Kidney capillary endothelial cell (primary cell): ENCODE measurements around the gene TAS2R31.
"Not testable (repeated sequence)": the region's sequence is repeated elsewhere in the genome, so short reads cannot be mapped to it uniquely, and the experiment has no call there.

Experiments
- DNase-seq: peaks from one replicate; pipeline ENCODE4 v3.0.0-alpha.2; 2018; ENCODE audit warnings: low spot score

The TAS2R31 gene, protein sequence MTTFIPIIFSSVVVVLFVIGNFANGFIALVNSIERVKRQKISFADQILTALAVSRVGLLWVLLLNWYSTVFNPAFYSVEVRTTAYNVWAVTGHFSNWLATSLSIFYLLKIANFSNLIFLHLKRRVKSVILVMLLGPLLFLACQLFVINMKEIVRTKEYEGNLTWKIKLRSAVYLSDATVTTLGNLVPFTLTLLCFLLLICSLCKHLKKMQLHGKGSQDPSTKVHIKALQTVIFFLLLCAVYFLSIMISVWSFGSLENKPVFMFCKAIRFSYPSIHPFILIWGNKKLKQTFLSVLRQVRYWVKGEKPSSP

DNA sequence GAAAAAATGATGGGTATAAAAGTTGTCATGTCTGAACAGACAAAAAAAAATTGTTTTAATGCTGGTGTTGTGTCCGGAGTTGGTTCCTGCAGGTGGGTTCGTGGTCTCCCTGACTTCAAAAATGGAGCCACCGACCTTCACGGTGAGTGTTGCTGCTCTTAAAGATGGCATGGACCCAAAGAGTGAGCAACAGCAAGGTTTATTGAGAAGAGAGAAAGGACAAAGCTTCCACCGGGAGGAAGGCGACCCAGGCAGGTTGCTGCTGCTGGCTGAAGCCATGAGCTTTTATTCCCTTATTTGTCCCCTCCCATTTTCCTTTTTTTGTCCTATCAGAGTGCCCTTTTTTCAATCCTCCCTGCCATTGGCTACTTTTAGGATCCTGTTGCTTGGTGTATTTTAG is at the start of gene TAS2R31:
TAS2R31 (minus strand) TSS at position 101 of the 400 bp plus-strand sequence; CDS start at position 29, 72 bp downstream.
- no peak for DNase-seq

DNA sequence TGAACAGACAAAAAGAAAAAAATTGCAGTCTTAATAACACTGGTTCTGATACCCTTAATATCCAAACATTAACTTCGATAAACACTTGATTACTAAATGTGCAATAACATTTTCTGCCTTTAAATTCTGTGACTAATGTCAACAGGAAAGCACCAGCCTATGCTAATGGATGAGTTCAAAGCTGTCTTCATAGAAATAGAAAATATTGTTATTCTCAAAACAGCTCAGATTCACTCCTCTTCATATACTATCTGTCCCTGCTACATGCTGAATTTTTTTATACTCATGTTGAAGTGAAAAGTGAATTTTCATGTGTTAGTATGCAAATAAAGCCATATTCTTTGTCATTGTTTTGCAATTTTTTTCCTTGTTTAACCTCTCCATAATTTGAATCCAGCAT is 47.0 kb upstream of the TAS2R31 start:
- no peak for DNase-seq

DNA sequence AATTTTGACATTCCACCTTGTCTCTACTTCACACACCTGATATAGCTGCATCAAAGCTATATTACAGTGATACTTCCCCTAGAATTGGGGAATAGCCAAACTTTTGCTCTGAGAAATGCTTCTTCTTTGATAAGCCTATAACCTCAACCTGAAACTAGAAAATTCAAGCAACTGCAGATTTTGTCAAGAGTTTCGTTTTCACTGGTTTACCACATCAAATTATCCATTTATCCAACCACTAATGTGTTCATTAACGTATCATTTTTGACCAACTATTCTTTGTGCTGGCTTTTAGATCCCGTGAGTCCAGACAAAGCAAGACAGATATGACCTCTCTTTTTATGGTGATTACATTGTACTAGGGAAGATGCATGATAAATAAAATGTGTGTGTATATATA is 44.4 kb upstream of the TAS2R31 start:
- DNase-seq, result no peak

DNA sequence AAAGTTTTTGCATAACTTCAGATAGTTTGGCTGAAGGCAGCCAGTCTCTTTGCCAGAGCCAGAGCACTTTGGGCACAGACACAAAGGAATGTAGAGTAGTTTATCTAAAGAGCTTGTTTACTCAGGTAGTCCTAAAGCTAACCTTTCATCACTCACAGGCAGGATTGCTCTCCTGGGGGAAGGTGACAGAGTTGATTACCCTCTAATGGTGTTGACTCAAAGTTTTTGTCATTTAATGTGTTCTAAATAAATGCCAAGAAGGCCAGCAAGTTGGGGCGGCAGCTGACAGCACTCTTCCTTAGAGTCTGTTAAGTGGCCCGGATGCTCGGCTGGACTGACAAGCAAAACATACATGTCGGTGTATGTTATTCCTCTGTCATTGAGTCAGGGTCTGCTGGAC is 40.2 kb upstream of the TAS2R31 start:
- no peak for DNase-seq

DNA sequence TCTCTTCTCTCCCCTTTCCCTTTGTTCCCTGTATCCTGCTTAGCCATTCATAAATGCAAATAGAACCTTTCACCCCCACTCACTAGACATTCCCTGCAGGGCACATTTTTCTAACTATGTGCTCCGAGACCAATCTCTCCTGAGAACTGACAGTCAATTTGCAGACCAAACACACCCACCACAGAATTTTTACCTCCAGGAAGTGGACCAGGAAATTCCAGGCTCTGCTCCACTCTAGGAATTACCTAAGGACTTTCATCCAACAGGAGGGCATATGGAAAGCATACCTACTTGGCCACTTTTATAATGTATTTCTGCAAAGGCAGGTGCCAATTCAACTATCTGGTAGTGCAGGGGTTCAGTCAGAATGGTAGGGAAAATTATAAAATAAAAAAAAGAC is 39.8 kb upstream of the TAS2R31 start:
- no peak for DNase-seq

DNA sequence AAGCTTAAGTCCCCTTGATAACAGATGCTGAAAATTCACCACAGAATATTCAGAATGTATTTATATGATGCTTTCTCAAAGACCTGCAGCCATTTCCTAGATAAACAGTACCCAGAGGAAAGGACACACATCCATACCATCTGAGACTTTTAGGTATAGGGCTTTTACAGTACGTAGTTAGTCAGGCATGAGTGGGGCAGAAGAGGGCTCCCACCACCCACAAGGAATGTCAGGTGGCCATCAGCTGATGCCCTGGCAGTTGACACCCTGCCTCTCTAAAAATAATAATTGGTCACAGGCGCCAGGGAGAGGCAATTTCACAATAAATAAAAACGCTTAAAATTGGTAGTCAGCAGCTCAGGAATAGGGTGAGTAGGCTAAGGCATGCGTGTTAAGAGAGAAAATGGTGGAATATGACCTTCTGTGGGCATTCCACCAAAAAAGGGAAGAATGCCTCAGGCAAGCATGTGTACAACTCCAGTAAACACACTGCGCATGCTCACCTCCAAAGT is 38.7 kb upstream of the TAS2R31 start:
- no peak for DNase-seq

DNA sequence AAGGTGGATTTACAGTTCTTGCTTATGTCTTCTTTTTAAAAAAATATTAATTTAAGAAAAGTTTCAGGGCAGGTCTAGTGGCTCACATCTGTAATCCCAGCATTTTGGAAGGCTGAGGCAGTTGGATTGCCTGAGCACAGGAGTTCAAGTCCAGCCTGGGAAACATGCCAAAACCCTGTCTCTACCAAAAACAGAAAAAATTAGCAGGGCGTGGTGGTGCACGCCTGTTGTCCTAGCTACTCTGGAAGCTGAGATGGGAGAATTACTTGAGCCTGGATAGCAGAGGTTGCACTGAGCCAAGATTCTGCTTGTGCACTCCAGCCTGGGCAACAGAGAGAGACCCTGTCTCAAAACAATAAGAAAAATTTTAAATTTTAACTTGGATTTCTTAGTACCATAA is 36.3 kb upstream of the TAS2R31 start:
- DNase-seq, result no peak

DNA sequence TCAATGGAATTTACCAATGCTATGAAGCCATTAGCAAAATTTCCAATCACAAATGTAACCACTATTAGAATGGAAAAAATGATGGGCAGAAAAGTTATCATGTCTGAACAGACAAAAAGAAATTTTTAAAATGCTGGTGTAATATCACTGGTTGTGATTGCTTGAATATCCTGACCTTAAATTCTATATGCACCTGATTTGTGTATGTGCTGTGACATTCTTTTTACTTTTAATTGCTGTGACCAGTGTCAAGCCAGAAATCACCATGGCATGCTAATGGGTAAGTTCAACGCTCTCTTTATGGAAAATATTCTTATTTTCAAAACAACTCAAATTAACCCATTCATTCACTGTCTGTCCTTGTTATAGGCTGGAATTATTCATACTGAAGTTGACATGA is 31.0 kb upstream of the TAS2R31 start, which contains the start of gene TAS2R46:
TAS2R46 (minus strand) TSS at position 101 of the 400 bp plus-strand sequence; CDS start at position 101, 0 bp downstream.
- not testable (repeated sequence) for DNase-seq

DNA sequence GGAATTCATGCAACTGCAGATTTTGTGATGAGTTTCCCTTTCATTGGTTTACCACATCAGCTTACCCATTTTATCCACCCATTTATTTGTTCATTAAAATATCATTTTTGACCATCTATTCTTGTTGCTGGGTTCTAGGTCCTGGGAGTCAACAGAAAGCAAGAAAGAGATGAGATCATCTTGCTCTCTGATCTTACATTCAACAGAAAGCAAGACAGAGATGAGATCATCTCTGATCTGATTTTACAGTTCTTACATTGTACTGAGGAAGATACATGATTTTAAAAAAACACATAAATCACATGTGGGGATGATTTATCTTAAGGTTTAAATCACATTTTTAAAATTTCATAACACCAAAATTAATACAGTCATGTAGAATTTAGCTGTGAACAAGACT is 28.6 kb upstream of the TAS2R31 start:
- no peak for DNase-seq

DNA sequence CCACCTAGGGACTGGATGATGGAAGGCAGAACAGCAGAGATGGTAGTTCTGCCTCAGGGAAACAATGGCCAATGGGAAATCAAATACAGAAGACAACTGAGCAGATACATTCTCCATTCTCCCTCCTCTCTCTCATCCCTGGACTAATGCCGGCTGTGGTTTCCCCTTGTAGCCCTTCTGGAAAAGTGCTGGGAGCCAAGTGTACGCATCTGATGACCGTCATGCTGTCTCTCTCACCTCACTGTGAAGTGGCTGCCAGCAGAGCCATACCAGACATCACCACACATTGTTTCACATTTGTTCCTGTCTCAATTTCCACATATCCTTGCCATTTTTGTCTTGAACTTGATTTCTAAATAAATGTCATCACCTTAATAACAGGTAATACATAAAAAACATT is 27.8 kb upstream of the TAS2R31 start:
- no peak for DNase-seq

DNA sequence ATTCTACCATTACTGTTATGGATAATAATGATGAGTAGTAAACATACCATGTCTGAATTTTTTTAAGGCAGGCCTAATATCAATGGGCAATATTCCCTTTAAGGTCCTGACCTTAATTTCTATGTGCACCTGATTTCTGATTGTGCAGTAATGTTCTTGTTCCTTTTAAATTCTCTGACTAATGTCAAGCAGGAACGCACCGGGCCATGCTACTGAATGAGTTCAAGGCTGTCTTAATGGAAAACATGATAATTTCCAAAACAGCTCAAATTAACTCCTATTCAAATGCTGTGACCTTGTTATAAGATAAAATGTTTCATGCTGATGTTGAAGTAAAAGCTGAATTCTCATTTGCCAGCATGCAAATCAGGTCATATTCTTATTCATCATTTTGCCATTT is 24.1 kb upstream of the TAS2R31 start:
- no peak for DNase-seq

DNA sequence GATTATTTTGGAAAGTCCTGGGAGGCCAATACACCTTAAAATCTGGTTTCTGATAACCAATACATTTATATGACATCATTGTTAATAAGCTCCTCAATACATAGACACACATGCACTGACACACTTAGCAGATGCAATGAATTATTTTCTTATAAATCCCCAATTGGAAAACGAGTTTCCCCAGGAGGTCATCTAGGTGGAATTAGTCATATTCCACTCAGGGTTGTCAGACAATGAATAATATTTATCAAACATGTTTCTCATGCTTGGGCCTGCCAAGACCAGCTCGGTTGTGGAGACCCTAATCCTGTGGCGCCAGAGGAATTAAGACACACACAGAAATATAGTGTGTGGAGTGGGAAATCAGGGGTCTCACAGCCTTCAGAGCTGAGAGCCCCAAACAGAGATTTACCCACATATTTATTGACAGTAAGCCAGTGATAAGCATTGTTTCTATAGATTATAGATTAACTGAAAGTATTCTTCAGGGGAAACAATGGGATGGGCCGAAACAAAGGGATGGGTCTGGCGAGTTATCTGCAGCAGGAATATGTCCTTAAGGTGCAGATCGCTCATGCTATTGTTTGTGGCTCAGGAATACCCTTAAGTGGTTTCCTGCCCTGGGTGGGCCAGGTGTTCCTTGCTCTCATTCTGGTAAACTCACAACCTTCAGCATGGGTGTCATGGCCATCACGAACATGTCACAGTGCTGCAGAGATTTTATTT is 18.8 kb upstream of the TAS2R31 start:
- DNase-seq, result not testable (repeated sequence)

DNA sequence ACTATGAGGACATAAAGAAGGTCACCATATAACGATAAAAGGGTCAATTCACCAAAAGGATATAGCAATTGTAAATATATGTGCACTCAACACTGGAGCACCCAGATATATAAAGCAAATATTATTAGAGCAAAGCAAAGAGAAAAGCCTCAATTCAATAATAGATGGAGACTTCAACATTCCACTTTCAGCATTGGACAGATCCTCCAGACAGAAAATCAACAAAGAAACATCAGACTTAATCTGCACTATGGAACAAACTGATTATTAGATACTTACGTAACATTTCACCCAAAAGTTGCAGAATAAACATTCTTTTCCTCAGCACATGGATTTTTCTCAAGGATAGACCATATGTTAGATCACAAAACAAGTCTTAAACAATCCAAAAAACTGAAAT is 10.2 kb upstream of the TAS2R31 start:
- not testable (repeated sequence) for DNase-seq

DNA sequence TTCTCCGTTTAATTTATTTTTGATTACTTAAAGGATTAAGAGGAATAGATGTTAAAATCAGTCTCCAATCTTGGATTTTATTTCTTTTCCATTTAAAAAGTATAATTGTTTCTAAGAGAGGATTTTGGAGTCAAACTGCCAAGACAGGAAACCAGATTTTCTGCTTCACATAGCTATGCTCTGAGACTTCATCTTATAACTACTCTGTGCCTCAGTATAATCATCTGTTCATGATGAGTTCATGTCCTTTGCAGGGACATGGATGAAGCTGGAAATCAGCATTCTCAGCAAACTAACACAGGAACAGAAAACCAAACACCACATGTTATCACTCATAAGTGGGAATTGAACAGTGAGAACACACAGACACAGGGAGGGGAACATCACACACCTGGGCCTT is 9.0 kb upstream of the TAS2R31 start:
- DNase-seq, result no peak

DNA sequence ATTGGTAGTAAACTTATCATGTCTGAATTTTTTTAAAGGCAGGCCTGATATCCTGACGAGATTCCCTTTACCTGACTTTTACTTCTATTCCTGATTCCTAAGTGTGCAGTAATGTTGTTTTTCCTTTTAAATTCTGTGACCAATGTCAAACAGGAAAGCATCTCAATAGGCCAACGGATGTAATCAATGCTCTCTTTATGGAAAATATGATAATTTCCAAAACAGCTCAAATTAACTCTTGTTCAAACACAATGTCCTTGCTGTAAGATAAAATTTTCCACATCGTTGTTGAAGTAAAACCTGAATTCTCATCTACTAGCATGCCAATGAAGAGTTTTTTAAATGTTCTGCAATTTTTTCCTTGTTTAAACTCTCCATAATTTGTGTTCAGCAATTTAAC is 8.0 kb upstream of the TAS2R31 start:
- DNase-seq, result no peak

DNA sequence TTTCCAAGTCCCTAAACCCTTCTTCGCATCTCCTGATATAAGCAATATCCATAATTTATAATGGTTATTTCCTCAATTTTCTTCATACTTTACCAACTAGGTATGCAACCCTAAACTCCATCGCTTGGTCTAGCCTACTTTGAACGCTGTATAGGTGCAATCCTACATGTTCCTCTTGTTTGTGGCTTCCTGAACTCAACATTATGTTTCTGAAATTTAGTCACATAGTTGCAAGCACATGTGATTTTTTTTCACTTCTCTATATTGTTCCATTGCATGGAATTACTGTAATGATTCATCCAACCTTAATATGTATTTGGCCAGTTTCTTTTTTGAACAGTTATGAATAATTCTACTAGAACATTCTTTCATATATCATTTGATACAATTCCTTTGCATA is 2.8 kb upstream of the TAS2R31 start:
- DNase-seq, result not testable (repeated sequence)

DNA sequence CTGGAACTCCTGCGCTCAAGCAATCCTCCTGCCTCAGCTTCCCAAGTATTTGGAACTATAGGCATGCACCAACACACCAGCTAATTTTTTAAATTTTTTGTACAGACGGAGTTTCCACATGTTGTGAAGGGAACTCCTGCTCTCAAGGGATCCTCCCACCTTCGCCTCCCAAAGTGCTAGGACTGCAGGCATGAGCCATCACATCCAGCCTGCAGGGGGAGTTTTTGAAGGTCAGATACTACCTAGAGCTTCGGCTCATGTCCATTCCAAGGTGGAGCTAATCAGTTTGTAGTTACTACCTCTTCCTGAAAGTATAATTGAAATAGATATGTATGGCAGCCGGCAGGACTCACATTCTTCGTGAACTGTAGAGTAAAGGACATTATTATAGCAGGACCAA is 5.1 kb downstream of the TAS2R31 start:
- DNase-seq, result no peak

DNA sequence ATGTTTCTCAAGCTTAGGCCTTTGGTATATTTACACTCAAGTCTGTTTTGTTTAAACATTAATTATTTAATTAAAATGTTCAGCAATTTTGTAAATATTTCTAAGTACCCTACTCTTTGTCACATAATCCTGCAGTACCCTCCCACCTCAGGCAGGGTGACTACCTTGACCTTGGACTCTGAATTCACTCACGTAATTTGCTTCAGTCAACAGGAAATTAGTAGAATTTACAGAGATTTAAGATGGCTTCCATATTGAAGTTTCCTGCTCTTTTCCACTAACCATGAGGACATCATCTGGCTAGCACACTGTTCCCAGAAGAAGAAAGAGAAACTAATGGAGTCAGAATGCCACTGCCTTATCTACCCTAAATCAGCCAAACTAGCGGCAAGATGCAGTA is 7.8 kb downstream of the TAS2R31 start:
- DNase-seq, result no peak

DNA sequence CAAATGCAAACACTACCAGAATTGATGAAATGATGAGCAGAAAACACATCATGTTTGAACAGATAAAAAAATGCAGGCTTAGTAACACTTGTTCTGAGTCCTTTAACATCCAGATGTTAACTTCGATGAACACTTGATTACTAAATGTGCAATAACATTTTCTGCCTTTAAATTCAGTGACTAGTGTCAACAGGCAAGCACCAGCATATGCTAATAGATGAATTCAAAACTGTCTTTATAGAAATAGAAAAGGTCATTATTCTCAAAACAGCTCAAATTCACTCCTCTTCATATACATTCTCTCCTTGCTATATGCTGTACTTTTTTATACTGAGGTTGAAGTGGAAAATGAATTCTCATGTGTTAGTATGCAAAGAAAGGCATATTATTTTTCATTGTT is 8.7 kb downstream of the TAS2R31 start, which contains the start of gene TAS2R19:
TAS2R19 (minus strand) TSS at position 101 of the 400 bp plus-strand sequence; CDS start at position 52, 49 bp downstream.
- DNase-seq, result no peak

DNA sequence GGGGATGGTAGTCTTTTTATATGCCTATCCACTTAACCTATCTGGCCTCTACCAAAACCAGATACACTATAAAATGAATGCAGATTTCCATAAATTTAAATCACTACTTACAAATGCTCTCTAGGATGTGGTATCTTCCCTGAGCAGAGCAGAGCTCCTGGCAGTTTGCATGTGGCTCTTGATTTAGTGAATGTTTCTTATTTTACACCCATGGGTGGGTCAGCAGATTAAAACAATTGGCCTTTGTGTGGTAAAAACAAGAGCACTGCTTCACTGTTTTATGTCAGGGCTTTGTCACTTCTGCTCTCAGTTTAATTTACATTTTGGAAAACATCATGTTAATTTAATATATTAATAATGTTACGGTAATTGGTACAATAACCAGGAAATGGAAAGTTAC is 14.3 kb downstream of the TAS2R31 start:
- DNase-seq, result no peak

DNA sequence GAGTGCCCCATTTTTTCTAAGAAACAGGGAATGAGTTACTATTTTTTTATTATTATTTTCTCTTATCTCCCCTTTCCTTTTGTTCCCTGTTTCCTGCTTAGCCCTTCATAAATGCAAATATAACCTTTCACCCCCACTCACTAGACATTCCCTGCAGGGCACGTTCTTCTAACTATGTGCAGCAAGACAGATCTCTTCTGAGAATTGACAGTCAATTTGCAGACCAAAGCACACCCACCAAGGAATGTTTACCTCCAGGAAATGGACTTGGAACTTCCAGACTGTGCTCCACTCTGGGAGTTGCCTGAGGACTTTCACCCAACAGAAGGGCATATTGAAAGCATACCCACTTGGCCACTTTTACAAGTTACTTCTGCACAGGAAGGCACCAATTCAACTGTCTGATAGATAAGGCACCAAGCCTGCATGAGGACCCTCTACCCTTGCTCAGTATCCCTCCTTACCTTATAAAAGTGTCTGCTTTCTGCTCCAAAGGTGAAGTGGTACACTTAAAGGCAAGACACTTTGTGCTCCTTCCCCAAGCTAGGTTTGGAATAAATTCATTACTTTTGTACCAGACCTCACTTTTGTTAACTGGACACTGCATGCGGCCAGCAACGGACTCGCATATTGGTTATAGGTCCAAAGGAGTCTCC is 15.3 kb downstream of the TAS2R31 start:
- DNase-seq, result no peak

DNA sequence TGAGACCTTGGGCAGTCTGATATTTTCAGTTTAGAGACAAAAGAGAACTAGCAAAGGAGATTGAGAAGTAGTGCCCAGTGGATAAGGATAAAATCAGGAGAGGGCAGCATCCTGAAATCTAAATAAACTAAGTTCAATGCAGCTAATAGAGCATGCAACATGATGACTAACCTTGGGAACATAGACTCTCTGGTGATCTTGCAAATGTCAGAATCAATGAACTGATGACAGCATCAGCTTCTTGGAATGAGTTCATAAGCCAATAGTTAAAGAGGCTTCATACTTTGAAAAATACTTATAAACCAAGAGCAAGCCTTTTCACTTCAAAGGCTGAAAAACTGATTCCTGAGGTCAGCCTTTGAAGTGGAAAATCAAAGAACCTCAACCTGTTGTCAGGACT is 17.0 kb downstream of the TAS2R31 start:
- no peak for DNase-seq

DNA sequence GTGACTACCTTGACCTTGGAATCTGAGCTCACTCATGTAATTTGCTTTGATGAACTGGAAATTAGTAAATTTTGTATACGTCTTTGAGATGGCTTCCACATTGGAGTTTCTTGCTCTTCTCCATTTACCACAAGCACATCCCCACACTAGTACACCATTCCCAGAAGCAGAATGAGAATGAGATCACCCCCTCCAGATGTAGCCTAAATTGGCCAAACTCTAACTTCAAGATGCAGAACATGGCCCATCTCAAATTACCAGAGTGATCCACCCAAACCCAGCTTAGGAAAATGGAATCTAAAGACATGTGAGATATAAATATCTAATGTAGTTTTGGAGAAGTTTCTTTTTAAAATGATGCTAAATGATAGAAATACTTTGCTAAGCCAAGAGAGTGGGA is 23.6 kb downstream of the TAS2R31 start:
- DNase-seq, result no peak
